SK-N-MC (cell line): ENCODE measurements around the gene INPP4B.

ENCODE experiments used
- EZH2 ChIP-seq: fragments of 200-600 bp; sonication (generic); IDR thresholded peaks from one replicate; pipeline ENCODE4 v1.6.1; 2017; ENCODE audit warnings: antibody characterized with exemption
- FOXP2 ChIP-seq: optimal IDR thresholded peaks from 2 replicates; pipeline ENCODE3; 2011; ENCODE audit warnings: mild to moderate bottlenecking, moderate library complexity; ENCODE audit not compliant: insufficient read depth; ENCODE audit errors: extremely low read length, control extremely low read depth
- POLR2AphosphoS5 ChIP-seq: IDR thresholded peaks from 2 replicates; pipeline ENCODE4 v1.6.1; 2012; ENCODE audit warnings: mild to moderate bottlenecking, low read depth, low read length, borderline replicate concordance

- no peak for TF ChIP-seq EZH2
- no peak for TF ChIP-seq POLR2AphosphoS5
- no peak for TF ChIP-seq FOXP2
Observed at GRCh38 chr4:142036795-142037583, 809.1 kb downstream of the INPP4B start.
